AML-193 (cell line): ENCODE data around the gene NMNAT3.

ENCODE experiments used
- DNase-seq, 2 experiments: peaks; one replicate each; lab custom pipeline; 2025; lab: John Stamatoyannopoulos, UW

The NMNAT3 gene

DNA sequence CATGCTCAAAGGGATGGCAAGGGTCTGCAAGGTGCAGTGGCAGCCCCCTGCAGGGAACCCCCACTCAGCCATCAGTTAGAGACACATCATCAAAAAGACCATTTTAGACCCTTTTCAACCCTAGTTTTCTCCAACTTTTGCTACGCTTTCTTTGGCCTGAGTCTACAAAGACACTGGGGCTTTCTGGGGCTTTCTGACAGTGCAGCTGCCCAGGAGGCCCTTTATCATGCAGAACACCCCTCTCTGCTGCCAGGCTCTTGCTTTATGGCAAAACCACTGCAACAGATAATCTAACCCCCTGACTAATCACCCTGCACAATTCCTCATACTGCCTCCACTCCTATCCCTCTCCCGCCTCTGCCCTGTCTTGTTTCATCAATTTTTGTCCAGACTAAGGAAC is 2.4 kb downstream of the NMNAT3 start:
- DNase-seq = no peak

- no peak for DNase-seq
These were observed 3.1 kb downstream of the NMNAT3 start for GRCh38 chr3:139674571-139675260.

- no peak for DNase-seq
These were observed 4.9 kb downstream of the NMNAT3 start for GRCh38 chr3:139672884-139673283.

DNA sequence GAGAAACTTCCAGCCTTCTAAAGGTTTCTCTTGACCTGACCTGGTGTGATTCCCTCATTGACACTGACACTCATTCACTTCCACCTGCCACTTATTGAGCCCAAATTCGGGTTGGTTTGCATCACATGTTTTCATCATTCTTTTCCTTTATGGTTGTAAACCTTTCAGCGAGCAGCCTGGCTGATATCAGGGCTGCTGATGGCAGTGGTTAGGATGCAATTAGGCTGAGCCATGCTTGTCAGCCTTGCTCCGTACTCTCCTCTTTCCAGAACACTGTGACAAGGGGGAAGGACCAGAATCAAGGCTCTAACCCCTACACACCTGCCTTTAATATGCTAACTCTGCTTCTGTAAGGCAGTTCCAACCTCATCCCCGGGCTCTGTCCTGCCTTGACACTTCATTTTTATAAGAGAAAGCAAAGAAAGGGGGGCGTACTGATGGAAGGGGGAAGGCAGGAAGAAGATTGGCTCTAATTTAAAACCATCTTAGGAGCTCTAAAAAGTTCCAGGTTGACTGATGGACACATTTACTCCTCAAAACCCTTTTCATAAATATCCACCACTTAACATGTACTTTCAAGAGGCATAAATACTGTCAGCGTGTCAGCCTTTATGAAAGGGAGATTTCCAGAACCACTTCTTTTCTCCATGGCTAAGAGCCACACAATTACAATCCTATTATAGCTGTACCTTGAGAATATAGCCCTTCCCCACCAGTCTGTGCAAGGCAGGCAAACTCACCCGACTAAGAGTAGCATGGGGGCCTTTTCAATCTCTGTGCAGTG is 5.7 kb downstream of the NMNAT3 start:
- no peak for DNase-seq

DNA sequence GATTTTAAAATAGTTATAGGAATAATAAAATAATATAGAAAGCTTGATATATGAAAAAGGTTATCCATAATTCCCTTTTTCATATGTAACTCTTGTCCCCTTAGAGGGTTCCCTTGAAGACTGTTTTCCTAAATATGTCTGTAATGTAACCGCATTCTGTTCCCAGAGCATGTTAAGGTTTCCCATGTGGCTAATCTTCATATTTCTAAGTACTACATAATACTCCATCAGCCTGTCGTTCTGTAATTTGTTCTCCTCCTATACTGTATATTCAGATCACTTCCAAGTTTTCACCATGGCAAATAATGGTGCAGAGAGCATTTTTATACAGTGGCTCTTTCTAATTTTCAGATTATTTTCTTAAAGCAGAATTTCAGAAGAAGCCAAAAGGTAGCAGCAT is 6.7 kb downstream of the NMNAT3 start:
- no peak for DNase-seq

DNA sequence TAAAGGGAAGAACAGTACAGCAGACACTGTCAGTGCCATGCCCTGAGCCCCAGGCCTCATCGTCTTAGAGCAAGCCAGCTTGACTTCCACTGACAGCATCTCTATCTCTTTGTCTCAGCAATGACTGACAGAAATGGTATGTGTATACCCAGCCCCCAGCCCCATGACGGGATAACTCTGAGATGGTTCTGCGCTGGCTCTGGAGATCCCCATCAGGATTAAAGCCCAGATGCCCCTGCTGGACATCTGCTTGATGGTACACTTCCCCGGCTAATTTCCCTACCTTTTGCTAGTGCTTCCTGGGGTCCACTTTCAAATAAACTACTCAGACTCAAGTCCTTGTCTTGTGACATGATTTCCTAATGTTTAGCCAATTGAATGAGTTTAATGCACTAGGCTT is 7.6 kb downstream of the NMNAT3 start:
- DNase-seq = no peak

DNA sequence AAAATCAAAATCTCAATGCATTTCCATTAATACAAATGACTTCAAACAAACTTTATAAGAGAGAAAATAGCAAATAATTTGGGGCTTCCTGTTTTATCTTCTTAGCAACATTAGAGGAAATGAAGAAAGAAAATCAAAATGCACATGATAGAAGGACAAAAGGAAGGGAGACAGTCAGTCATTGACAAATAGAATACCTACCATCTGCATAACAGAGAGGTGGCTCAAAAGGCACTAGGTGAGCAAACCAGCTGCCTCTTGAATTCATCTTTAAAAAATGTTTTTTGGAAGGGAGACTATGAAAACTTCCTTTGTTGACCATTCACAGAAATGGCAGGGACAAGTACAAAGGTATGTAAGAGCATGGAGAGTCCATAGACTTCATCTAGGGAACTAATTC is 9.4 kb downstream of the NMNAT3 start:
- no peak for DNase-seq

DNA sequence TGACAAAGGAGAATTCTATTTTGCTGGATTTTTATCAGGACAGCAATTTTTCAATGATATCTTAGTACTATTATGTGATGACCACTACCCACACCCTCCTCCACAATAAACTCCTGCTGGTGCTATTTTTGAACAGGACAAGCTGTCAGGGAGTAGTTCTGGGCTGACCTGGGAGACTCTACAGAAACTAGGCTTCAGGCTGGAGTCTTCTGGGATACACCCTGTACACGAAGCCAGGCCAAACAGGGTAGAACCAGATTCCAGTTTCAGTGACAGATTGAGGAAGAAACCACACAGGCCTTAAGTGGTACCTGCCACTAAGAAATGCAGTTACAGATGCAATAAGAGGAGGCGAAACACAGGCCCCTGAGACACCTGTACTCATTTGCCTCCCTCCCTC is 12.8 kb downstream of the NMNAT3 start:
- DNase-seq = no peak

DNA sequence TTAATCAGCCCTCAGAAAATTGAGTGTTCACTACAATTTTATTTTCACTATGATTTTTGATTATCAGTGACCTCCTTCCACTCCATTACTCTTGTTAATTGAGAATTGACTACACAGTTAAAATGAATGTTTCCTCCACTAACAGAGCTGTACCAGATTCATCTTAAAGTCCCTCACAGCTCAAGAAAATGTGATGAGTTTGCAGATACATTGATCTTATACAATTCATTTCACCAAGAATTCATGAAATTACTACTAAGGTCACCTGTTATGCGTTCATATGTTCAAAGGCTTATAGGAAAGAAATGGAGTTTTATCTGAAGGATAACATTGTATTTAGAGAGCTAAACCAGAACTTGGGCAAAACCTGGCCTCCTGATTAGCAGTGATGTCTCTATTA is 17.5 kb downstream of the NMNAT3 start:
- no peak for DNase-seq

- DNase-seq = no peak
These were observed 18.3 kb downstream of the NMNAT3 start for GRCh38 chr3:139659511-139659910.

DNA sequence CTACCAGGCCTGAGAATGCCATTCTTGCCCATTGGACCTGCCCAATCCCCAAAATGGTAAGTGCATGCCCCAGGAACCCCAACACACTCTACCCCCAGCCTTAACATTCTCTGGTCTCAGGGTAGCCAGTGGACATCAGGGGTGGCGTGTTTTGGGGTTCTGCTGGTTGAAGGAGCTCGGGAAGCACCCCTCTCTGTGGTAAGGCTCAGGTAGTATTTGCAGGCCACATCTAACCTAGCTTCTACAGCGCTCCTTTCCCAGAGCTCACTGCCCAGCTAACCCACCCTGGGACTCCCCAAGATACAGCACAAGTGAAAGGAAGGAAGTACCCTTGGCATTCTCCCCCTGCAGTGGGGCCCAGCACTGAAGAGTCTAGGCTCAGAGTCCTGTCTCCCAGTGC is 19.8 kb downstream of the NMNAT3 start:
- DNase-seq = no peak

DNA sequence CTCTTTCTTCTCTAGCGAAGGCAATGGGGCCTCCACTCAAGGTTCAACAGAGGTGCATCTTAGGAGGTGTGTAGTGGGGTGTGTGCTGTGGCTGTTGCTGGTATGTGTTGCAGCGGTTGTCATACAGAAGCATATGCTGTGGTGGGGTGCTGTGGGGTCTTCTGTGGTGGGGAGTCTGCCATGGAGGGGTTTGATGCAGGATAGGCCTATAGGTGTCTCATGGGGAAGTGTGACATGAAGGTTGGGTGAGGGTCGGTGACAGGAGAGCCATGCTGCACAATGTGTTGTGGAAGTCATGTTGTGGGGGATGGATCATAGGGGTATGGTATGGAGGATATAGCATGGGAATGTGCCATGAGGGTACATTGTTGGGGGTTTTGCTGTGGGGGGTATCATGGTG is 20.3 kb downstream of the NMNAT3 start:
- DNase-seq = no peak

DNA sequence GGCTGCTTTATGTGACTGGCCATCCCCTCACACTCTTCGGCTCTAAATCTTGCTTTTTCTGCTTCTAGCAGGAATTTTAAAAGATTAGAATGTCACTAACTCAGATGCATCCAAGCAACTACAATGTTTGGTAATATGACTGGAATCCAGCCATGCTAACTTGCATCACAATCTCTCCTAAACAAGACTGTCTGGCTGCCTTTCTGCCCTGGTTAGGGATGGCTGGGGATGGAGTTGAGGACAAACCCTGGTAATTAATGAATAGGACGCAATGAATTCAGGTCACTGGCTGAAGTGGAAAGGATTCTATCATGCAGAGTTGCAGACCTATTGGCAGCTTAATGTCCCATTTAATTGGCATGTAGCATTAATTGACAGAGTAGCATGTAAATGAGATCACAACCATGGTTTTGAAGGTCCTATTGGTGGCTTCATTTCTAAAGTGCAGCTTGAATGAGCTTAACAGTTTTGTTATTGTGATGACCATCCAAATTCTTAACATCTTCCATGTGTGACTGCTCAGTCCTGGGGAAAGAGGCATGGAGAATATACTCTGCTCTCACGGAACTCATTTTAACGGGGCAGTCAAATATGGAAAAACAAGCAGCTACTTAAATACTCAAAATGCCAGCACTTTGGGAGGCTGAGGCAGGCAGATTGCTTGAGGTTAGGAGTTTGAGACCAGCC is 21.7 kb downstream of the NMNAT3 start:
- DNase-seq = no peak

DNA sequence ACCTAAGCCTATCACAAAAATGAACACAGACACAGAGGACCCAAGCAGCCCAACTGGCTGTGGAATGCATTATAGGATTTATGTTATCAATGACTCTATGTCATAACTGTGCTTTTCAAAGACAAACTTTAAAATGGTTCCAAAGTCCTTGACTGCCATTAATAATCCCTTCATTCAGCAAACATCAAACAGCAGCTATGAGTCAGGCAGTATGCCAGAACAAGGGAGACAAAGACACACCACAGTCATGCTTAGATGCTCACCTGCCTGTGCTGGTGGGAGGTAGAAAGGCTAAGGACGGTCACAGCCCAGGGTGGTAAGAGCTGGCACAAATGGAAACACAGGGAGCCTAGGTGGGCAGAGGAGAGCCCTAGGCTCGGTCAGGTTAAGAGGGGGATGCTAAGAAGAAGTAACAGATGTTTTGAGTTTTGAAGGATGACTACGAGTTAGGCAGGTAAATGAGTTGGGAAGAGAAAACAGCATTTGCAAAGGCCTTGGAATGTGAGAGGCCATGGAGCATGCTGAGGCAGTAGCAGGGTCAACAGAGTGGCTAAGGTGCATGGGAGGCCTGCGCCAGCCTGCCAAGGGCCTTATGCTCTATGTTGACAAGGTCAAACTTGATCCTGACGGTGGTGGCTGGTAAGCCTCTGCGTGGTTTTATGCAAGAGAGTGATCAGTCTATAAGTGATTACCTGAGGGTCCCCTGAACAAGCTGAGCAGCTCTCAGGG is 23.0 kb downstream of the NMNAT3 start:
- DNase-seq = no peak

- no peak for DNase-seq
These were observed 24.2 kb downstream of the NMNAT3 start for GRCh38 chr3:139653582-139653981.

GRCh38 chr3:139652561-139652960 is 25.2 kb downstream of the NMNAT3 start:
- DNase-seq = no peak

DNA sequence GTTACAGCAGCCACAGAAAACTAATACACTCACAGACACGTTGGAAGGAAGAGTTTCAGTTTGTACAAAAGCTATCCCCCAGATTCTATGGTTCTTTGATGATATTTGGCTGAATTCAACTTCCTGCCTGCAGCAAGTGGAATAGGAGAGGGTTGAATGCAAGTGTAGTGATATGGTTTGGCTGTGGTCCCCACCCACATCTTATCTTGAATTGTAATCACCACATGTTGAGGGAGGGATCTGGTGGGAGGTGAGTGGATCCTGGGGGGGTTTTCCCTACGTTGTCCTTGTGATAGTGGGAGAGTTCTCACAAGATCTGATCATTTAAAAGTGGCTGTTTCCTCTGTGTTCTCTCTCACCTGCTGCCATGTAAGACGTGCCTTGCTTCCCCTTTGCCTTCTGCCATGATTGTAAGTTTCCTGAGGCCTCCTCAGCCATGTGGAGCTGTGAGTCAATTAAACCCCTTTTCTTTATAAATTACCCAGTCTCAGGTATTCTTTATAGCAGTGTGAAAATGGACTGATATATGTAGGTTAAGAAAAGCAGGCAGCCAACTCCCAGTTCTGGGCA is 29.8 kb downstream of the NMNAT3 start:
- no peak for DNase-seq

DNA sequence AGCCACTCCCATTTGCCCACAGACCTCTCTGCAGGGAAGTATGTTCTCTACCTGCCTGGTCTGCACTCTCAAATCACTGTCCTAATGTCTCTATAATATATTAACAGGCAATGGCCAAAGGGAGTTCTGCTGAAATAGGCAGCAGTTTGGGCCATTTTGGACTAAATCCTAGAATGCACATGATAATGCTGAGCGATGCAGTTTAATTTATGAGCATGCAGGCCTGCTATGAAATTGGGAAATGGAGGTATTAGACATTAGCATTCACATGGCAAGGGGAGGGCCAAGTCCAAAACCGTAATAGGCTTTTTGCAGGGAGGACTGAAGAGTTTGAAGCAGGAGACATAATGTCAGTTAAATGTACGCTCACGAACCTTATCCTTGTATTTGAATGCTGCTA is 31.3 kb downstream of the NMNAT3 start:
- DNase-seq = no peak

DNA sequence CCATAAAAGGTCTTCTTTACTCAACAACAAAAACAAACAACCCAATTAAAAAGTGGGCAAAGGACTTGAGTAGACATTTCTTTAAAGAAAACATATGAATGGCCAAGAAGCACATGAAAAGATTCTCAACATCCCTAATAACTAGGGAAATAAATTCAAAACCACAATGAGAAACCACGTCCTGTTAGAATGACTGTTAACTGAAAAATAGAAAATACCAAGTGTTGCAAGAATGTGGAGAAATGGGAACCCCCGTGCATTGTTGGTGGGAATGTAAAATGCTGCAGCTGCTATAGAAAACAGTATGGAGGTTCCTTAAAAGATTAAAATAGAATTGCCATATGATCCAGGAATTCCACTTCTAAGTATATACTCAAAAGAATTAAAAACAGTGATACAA is 34.8 kb downstream of the NMNAT3 start:
- peak; percentile 93 to 94 for DNase-seq

DNA sequence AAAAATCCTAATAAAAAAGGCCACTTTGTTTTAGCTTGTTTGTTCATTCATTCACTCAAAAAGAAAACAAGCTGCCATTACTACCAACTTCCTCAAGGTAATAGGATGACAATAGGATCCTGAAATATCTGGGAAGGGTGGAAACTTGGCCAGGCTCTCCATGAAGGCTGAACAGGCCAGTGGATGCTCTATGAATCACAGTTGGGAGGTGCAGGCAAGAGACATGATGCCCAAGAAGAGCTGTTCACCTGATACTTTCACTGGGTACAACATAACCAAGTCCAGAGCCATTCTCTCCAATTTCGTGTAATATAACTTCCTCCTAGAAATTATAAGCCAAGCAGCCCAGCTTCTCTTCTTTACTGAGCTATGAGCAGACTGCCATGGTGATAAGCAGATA is 37.3 kb downstream of the NMNAT3 start:
- peak in 1 of 2 experiments; percentile 27 for DNase-seq

DNA sequence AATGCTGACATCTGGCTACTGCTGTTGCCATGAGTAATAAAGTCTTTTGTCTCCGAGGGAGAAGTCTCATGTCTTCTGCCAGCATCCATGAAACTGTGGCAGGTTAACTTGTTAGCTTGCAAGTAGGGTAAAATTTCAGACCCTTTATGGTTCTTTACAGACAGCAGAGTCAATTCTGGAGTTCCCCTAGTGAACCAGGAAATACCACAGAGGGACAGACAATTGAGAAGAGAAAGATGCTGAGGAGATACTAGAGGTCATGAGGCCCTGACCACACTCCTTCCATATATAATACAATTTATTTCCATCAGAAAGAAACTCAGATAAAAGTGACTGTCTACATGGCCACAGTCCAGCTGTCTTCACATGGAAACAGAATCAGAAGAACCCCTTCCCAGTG is 38.1 kb downstream of the NMNAT3 start:
- DNase-seq = no peak

DNA sequence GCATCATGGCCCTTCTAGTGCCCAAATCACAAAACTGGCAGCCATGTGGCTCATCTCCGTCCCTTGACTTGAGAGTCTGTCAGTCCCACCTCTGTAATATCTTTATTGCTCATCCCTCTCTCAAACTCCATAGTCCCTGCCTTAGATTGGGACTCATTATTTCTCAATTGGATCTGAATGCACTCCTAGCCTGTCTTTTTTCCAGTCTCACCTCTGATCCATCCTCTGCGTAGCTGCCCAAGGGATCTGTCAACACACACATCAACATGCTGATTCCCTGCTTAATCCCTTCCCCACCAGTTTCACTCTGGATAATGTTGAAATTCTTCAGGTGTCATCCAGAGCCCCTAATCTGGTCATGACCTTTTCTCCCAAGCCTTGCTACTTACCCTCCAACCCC is 39.3 kb downstream of the NMNAT3 start:
- no peak for DNase-seq
